Bronchial epithelial cell (primary cell): Measurements from ENCODE around the gene CALY. TPM values are rescaled to one million over a fixed set of nuclear protein-coding genes. Genes with fewer than 3 reads are reported as not detected.

ENCODE experiments used
- DNase-seq: peaks from one replicate; pipeline ENCODE4 v3.0.0-alpha.2; 2010; ENCODE audit warnings: low read depth
- FAIRE-seq: peaks from 2 replicates; lab custom pipeline; 2011; peaks lifted over from hg19 to GRCh38; lab: Jason Lieb, UNC
- H3K27me3 ChIP-seq: 2 replicates; pipeline ENCODE4 v1.5.1; 2011; ENCODE audit warnings: low read length; ENCODE audit not compliant: control insufficient read depth, insufficient read depth
- H3K36me3 ChIP-seq: 2 replicates; pipeline ENCODE4 v1.5.1; 2011; ENCODE audit warnings: low read length; ENCODE audit not compliant: control insufficient read depth, insufficient read depth
- H3K4me3 ChIP-seq: 2 replicates; pipeline ENCODE4 v1.5.1; 2011; ENCODE audit warnings: mild to moderate bottlenecking, low read depth, low read length, control low read depth
- total RNA-seq: library from RNA; depleted of rRNA; stranded (reverse); fragments of >200 nt; gene quantifications from 2 replicates; pipeline ENCODE4 v1.2.1, GENCODE V29; 2014
- TF ChIP-seq, protein P1 (sequence below): IDR thresholded peaks from 2 replicates; pipeline ENCODE4 v1.5.1; 2011; ENCODE audit warnings: mild to moderate bottlenecking, moderate library complexity, low read length, control low read depth, inconsistent platforms; ENCODE audit not compliant: insufficient read depth, severe bottlenecking

Gene CALY
- total RNA-seq, 1 donor from 2014 or later: not detected

DNA sequence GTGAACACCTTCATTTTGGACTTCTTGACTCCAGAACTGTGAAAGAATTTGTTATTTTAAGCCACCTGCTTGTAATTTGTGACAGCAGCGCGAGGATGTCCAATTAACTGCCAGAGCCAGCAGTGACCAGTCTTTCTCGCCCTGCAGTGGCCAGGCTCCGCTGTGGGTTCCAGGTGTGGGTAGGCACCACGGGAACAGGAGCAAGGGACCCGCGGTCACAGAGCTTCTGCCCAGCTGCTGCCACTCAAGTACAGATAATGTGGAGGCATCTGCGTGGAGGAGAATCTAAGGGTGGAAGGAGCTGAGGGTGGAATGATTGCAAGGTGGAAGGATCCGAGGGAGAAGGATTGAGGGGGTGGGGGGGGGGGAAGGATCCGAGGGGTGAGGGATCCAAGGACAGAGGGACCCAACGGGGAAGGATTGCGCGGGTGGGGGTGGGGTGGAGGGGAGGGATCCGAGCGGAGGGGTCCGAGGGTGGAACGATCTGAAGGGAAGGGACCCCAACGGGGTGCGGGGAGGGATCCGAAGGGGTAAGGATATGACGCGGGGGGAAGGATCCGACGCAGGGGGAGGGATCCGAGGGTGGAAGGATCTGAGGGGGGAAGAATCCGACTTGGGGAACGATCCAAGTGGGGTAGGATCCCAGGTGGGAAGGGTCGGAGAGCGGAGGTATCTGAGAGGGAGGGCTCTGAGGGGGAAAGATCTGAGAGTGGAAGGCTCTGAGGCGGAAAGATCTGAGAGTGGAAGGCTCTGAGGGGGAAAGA lies 3.6 kb downstream of the CALY start:
- FAIRE-seq (no peak), DNase-seq (no peak)
- TF ChIP-seq, protein P1, sequence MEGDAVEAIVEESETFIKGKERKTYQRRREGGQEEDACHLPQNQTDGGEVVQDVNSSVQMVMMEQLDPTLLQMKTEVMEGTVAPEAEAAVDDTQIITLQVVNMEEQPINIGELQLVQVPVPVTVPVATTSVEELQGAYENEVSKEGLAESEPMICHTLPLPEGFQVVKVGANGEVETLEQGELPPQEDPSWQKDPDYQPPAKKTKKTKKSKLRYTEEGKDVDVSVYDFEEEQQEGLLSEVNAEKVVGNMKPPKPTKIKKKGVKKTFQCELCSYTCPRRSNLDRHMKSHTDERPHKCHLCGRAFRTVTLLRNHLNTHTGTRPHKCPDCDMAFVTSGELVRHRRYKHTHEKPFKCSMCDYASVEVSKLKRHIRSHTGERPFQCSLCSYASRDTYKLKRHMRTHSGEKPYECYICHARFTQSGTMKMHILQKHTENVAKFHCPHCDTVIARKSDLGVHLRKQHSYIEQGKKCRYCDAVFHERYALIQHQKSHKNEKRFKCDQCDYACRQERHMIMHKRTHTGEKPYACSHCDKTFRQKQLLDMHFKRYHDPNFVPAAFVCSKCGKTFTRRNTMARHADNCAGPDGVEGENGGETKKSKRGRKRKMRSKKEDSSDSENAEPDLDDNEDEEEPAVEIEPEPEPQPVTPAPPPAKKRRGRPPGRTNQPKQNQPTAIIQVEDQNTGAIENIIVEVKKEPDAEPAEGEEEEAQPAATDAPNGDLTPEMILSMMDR: no peak
- no peak overlapping the region for H3K4me3 ChIP-seq
- H3K27me3 ChIP-seq: peaks cover 40% of the 10 kb centered on the region
- no peaks in the 10 kb centered on the region for H3K36me3 ChIP-seq

DNA sequence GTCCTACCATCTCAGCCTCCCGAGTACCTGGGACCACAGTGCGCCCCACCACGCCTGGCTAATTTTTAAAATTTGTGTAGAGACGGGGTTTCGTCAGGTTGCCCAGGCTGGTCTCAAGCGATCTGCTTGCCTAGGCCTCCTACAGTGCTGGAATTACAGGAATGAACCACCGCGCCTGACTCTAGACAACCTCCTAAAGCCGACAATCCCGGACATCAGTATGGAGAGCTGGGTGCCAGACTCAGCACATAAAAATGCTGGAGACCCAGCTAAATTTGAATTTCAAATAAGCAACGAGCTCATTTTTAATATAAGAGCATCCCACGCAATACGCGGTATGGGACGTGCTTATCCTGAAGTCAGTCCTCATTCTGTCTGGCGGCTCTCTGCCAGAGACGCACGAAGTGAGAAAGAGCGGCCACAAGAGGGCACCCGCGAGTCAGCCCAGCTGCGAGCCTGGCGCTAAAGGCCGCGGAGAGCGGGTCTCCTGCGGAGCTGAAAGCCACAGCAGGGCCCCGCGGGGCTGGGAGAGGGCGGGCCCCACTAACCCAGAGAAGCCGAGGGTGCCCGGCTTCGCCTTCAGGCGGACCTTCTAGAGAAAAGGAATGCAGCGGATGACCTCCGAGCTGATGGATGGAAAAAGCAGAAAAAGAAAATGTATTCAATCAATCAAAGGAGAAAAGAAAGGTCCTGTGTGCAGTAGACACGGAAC lies 7.0 kb downstream of the CALY start:
- Histone ChIP-seq H3K27me3 (peaks cover 34% of the 10 kb centered on the region), H3K4me3 (no peak overlapping the region), H3K36me3 (no peaks in the 10 kb centered on the region)
- TF ChIP-seq, protein P1: peak; percentile 97
- FAIRE-seq: no peak
- peak; percentile 52 for DNase-seq

GRCh38 chr10:133328358-133329343 lies 8.0 kb downstream of the CALY start:
- no peak for FAIRE-seq
- no peak for DNase-seq
- H3K4me3 ChIP-seq: no peak overlapping the region
- no peaks in the 10 kb centered on the region for H3K36me3 ChIP-seq
- peaks cover 31% of the 10 kb centered on the region for H3K27me3 ChIP-seq
- TF ChIP-seq, protein P1: no peak

DNA sequence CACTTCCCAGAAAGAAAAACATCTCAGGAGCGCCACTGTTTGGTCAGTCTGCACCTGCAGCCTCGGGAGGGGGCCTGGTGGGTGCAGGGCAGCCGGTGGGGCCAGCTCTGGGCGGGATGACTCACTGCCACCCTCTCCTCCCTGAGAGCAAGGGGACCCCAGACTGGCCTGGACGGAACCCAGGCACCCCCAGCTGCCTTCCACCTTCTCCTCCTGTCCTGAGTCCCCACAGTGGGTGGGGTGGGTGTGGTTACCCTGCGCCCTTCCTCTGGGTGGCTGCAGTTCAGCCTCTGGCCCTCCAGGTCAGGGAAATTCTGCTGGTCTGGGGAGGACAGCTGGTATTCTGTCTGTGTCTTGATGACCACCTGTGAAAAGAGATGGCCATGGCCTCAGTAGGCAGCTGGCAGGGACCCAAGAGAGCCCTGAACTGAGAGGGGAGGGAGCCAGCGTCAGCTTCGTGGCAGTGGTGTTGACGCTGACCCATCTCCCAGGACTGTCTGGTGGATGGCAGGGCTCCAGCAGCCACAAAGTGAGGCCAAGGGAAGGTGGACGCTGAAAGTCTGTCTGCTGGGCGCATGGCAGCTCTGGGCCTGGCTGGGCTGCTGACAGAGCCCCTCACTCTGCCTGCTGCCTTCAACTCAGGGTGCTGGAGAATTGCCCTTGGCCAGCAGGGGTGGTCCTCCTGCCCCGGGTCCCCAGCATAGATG lies 8.9 kb downstream of the CALY start:
- Histone ChIP-seq H3K27me3 (peaks cover 30% of the 10 kb centered on the region), H3K4me3 (no peak overlapping the region), H3K36me3 (no peaks in the 10 kb centered on the region)
- TF ChIP-seq, protein P1: no peak
- FAIRE-seq: no peak
- no peak for DNase-seq
